Pulmonary artery endothelial cell (primary cell): Measurements from ENCODE around the gene TCERG1L. TPM values are rescaled to one million over a fixed set of nuclear protein-coding genes. Genes with fewer than 3 reads are reported as not detected.
"Not testable (repeated sequence)": the region's sequence is repeated elsewhere in the genome, so short reads cannot be mapped to it uniquely, and the experiment has no call there.

Experiments
- DNase-seq: peaks from one replicate; pipeline ENCODE4 v3.0.0-alpha.2; 2011; ENCODE audit warnings: low read depth, low spot score
- total RNA-seq: library from RNA; depleted of rRNA; stranded (reverse); fragments of >200 nt; gene quantifications from 2 replicates; pipeline ENCODE4 v1.2.3, GENCODE V29; 2014

The TCERG1L gene
- total RNA-seq, 1 donor from 2014 or later, result not detected

DNA sequence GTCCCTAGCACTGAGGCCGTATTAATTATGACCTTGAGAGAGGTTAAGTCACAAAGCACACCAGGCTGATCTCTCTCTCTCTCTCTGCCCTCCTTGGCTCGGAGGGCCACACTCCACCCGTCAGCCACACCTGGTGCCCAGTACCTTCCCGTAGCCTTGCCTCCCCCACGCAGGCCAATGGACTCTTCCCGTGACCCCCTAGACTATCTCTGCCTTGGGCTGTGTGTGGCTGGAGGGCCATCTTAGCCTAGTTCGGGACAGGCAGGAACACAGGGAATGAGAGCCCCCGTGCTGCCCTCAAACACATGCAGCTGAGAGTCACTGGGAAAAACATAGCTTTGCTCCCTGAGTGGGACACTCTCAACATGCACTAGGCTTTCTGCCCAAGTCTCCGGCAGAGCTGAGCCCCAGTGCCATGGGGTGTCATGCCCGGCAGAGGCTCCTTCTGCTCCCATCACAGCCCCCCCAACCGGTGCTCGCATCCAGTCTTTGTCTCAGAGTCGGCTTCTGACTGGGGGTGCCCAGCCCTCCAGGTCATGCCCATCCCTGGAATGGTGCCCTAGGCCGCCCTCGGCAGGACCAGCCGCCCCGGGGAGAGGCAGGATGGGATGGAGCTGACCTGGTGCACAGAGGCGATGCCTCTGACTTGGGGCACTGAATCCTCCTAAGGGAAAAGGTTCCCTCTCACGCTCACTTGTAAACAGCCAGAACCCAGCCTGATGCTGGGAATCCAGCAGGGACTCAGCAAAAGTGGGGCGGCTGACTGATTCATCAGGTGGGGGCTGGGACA is 63.0 kb downstream of the TCERG1L start:
- no peak for DNase-seq

GRCh38 chr10:131247873-131248272 is 63.6 kb downstream of the TCERG1L start:
- DNase-seq, result no peak

DNA sequence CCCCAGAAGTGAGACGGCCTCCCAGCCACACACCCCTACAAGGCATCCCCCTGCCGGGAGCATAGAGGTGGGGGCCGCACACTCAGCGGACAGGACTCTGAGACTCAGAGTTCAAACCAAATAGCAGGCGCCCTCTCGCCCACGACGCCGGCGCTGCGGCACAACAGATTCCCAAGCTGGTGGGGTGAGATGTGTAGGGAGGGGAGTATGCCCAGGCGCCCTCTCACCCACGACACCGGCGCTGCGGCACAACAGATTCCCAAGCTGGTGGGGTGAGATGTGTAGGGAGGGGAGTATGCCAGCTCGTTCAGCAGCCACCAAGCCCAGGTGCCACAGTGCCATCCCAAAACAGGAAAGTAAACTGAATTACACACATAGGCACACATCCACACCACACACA is 64.7 kb downstream of the TCERG1L start:
- DNase-seq, result no peak

- no peak for DNase-seq
Measured at GRCh38 chr10:131246089-131246488, 65.4 kb downstream of the TCERG1L start.

DNA sequence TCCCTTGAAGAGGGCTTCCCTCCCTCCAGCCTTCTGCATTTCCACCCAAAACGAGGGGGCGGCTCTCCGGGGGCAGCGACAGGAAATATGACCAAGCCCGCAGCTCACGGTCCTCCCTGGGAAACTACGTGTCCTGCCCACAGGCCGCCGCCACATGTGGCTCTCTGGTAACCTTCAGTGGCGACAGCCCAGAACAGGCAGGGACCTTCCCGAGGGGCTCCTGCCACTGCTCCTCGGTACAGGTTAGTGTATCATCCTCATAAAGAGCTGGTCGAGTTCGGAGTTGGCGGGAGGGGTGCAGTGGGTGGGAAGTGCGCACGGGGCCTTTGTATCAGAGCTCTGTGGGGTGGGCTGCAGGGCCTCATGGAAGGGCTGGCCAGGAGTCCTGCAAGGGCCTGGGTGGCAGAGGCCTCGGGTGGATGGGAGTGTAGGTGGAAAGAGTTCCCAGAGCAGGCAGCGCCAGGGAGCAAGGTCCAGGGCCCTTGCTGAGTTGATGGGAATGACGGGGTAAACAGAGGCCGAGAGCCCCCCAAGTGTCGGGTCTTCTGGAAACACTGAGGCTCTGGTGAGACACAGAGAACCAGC is 66.0 kb downstream of the TCERG1L start:
- no peak for DNase-seq

GRCh38 chr10:131244836-131245235 is 66.7 kb downstream of the TCERG1L start:
- DNase-seq, result no peak

- DNase-seq, result no peak
Measured at GRCh38 chr10:131243076-131243475, 68.4 kb downstream of the TCERG1L start.

GRCh38 chr10:131242007-131242406 is 69.5 kb downstream of the TCERG1L start:
- no peak for DNase-seq

DNA sequence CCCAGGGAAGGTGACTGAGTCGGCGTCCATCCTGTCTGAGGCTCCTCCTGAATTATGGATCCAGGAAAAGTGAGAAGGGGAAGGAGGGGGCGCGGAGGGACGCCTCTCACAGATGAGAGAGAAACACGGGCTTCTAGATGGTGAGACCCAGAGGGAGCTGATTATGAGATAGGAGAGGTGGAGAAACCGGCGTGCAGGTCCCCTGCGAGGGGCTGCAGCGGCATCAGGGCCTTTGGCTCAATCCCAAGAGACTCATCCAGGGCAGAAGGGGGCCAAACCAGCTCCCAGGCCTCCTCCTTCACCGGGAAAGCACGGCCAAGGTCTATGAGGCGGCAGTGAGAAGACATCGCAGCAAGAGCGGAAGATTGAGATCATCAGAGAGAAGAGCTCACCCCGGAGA is 70.8 kb downstream of the TCERG1L start:
- no peak for DNase-seq

DNA sequence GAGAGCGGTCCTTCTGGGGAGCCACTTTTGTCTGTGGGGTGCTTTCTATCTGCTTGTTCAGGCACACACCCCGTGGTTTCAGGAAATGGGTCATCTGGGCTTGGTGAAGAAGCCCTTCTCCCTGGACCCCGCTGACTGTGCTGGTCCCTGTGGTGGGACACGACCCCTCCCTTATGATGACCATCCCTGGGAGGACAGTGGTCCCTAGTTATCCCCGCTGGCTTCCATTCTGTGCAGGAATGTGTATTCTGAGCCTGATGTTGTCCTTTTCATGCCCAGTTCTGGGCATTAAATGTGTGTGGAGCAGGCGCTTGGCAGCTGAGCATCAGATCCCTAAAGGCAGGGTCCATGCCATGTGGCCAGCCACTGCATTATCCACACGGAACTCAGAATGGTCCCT is 71.6 kb downstream of the TCERG1L start:
- no peak for DNase-seq

GRCh38 chr10:131239450-131239849 is 72.1 kb downstream of the TCERG1L start:
- DNase-seq, result no peak

- DNase-seq, result no peak
Measured at GRCh38 chr10:131238669-131239280, 72.7 kb downstream of the TCERG1L start.

DNA sequence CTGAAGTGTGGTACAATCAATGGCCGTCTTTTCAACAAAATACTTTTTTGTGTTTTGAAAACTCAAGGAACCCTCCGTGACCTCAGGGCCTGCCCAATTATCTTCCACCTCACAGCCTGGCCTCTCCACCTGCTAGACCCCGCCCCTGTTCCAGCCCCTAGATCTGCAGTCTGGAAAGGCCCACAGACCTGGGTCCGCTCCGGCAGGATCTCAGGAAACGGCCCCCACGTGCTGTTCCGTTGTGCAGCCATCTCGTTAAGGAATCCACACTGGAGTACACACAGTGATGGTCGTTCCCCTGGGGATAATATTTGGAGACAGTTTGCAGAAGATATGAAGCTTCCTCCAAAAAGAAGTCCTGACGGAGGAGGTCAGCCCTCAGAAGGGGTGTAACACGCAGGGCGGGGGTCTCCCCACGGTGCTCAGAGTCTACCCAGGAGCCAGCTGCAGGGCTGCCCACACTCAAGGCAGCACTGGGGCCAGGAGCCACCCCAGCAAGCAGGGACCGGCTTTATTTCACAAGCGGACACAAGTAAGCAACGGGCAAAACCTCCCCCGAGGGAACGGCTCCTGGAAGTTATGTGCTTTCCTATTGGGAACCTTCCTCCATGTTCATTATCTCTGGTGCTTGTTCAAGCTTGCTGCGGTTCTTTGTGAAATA is 73.4 kb downstream of the TCERG1L start:
- no peak for DNase-seq

DNA sequence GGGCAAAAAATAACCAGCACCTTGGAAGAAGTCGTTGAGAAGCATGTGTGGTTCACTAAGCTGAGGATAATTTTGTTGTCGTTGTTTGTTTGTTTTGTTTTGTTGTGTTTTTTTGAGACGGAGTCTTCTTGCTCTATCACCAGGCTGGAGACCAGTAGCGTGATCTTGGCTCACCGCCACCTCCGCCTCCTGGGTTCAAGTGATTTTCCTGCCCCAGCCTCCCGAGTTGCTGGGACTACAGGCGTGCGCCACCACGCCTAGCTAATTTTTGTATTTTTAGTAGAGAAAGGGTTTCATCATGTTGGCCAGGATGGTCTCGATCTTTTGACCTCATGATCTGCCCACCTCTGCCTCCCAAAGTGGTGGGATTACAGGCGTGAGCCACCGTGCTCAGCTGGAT is 76.9 kb downstream of the TCERG1L start:
- DNase-seq, result not testable (repeated sequence)

- no peak for DNase-seq
Measured at GRCh38 chr10:131233611-131234258, 77.8 kb downstream of the TCERG1L start.

DNA sequence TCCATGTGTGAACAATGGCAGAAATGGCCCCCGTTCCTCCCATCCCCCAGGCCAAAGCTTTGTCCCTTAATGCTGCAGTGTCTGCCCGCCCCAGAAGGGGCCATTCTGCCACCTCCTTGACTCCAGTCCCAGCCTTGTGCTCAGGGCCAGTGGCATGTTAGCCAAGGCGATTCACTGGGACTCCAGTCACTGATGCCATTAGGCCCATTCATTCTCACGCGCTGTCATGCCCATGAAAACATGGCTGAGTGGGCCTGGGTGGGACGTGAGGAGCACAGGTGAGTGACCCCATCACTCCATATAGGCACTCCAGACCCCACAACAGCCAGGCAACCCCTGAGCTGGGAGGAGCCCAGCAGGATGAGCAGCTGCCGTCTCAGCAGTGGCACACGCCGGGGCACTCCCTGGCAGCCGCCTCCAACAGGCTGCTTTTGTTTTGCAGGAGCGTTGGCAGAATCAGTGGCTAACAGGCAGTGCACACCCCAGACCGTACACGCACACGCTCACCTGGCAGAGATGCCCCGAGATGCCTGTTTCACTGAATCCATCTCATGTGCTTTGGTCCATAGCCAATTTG is 79.5 kb downstream of the TCERG1L start:
- no peak for DNase-seq

- DNase-seq, result no peak
Measured at GRCh38 chr10:131231323-131231964, 80.1 kb downstream of the TCERG1L start.

DNA sequence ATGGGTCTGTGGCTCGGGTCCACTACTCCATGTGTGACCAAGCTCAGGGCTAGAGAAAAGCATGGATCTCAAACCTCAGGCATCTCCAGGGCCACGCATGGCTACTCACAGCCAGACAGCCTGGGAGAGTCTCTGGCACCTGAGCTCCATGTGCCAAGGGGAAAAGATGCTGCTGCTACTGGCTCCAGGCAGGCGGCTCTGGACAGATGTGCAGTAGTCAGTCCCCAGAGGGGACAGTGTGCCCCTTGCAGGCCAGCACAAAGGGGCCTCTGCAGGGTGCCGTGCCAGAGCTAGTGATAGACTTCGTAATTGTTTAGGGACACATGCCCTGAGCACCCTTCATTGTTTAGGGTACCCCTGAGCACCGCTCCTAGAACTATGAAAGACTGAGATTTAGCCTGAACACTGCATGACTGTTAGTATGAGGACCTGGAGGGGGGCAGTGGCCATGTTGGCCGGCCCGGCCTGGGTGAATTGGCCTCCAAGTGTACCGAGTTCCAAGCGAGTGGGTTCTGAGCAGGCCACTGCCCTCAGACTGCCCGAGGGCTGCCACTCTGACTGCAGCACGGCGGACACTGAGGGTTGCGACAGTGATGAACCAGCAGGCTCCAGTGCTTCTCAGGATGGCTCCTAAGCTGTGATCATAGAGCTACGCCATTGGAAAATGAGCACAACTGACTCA is 80.7 kb downstream of the TCERG1L start:
- DNase-seq, result no peak

DNA sequence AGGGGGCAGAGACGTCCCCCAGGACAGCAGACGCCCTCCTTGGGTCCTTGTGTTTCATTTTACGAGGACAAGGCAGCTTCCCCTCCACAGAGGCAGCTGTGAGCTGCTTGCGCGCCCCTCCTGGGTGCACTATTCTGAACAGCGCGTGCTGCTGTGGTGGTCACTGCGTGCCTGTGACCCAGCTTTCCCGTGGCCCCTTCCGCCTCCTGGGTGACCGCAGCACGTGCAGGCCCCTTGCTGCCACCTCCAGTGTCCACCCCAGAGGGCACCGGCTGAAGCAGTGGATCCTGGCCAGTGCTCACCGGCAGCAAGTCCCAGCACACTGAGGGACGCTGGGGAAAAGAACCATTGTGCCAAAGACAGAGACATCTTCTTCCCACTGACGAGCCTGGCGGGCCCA is 81.4 kb downstream of the TCERG1L start:
- DNase-seq, result no peak

GRCh38 chr10:131227163-131227740 is 84.3 kb downstream of the TCERG1L start:
- no peak for DNase-seq
